ENCODE data around the gene OR8S1.

DNA sequence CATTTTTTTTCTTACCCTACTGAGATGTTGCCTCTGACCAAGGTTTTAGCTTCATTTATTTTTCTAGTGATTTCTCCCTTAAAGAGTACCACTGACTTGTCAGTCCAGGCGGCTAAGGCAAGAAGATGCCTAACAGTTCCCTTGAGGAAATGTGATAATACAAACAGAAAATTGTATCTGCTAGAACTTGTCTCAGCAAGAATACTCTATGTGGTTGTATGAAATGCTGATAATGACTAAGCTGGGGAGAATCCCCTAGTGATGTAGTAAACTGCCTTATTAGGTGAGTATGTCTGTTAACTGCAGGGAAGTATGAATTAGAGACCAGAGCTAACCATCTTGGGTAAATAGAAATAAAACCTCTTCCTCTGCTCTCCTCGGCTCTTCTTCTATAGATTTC lies 36.4 kb upstream of the OR8S1 start:
- TF ChIP-seq POLR2A (IDR thresholded peaks at IDR 0.05; ENCODE audit: low read length) (no peak), GATA1 (IDR thresholded peaks at IDR 0.05; ENCODE audit: low read depth, low read length) (no peak)
